HG02885 (cell line): Measurements from ENCODE around the gene CDC42SE2.
A peak's percentile ranks its signal among the peaks of the same experiment; 100 is the strongest.
"Not testable (repeated sequence)": the region's sequence is repeated elsewhere in the genome, so short reads cannot be mapped to it uniquely, and the experiment has no call there.

Experiments used
- ATAC-seq: cut with Tn5 transposase; IDR thresholded peaks from one replicate; pipeline ENCODE4 v1.9.1; 2021; ENCODE audit warnings: mild to moderate bottlenecking; ENCODE audit not compliant: unreplicated experiment, poor library complexity

The CDC42SE2 gene

DNA sequence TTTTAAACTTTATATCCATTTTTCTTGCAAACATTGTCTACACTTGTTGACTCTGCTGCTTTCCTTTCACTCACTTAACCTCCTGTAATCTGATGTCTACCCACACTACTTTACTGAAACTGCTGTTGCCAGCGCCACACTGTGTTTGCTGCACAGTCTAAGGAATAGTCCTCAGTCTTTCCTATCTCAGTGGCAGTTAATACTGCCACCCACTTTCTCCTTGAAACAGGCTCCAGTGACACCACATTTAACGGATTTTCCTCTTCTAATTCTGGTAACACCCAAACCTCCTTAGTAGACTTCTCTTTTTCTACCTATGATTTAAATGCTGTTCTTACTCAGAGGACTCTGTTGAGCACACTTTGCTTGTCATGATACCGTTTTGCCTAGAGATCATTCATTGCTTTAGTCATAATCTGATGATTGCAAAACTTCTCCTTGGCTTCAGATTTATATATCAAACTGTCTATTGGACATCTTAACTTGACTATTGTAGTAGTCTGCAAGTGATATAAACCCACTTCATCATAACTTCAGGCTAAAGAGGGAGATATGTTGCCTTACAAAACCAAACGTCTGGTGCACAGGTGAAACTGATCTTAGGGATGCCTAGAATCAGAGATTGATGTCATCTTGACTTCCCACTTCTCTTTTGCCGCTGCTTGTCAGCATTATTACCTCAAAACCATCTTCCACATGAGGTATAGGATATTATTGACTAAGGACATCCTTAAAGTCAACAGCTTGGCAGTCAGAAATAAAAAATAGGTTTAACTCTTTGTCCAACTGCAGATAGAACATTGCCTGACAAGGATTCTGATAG, 94.1 kb downstream of the CDC42SE2 start:
- ATAC-seq, result peak; percentile 63

DNA sequence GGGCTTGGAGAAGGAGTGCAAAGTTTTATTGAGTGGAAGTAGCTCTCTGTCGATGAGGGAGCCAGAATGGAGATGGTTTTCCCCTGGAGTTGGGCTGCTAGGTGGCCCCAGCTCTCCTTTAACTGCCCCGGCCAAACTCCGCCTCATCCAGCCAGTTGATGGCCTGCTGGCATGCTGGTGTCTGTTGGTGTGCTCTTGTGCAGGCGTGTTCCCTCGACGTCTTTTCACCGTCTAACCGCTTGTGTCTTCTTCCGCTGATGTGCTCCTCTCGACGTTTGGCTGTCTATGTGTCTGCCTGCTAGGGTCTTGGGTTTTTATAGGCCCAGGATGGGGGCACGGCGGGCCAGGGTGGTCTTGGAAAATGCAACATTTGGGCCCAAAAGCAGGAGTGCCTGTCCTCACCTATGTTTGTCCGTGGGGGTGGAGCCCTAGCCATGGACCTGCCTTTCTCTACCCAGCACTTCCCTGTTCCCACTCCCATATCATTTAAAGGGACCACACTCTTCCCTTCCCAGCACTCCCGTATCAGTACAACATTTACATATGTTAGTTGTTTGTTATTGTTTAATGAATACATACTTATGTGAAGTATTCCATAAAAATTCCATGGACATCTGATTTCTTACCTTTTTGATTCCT, 97.9 kb downstream of the CDC42SE2 start:
- ATAC-seq, result no peak

DNA sequence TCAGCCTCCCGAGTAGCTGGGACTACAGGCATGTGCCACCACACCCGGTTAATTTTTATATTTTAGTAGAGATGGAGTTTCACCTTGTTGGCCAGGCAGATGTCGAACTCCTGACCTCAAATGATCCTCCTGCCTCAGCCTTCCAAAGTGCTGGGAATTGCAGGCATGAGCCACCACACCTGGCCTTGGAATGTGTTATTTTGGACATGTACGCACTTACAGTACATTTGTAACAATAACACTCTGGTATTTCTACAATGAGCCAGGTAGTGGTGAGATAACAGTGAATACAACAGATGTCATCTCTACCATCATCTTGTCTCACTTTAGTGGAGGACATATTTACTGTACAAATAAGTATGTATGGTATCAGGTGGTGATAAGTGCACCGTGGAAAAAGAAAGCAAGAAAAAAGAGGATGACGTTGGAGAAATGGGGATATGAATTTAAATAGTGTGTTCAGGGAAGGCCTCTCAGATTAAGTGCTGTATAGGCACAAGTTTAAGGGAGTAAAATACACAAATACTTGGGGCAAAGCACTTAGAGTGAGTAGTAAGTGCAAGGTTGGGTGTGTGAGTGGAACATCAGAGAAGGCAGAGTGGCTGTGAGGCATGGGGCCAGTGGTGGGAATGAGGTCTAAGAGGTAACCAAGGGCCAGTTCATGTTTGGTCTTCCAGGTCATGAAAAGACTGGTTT, 100.1 kb downstream of the CDC42SE2 start:
- no peak for ATAC-seq

DNA sequence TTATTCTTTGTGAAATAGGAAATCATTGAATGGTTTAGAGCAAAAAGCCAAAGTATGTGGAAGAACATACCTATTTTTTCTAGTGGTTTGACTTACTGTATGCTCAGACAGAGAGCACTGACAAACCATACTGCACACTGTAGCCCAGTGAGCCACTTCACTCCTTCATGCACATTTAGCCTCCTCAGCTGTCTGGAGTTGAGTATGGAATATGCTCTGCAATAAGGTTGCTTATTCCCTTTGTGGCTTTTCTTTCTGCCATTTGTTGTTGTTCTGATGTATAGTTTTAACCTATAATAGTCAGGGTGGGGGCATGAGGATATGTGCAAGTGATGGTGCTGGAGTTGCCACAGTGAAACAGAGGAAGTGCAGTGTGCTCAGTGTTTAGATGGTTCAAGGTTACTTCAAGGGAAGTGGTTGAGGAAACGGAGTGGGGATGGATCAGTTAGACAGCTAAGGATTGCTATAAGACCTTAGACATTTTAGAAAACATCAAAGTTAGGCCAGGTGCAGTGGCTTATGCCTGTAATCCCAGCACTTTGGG, 100.7 kb downstream of the CDC42SE2 start:
- no peak for ATAC-seq

DNA sequence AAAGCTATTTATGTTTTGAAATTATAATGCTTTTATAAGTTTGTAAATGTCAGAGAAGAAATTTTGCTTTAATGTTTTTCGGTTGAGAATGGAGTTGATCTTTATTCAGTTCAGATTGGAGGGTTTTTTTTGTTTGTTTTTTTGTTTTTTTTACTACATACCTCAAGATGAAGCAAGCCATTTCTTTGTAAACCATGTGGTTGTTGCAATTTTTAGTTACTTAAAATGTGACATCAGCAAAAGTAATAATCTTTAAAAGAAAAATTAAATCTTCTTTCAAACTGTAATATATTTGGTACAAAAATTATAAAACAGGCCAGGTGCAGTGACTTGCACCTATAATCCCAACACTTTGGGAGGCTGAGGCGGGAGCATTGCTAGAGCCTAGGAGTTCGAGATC, 102.6 kb downstream of the CDC42SE2 start:
- ATAC-seq, result no peak

DNA sequence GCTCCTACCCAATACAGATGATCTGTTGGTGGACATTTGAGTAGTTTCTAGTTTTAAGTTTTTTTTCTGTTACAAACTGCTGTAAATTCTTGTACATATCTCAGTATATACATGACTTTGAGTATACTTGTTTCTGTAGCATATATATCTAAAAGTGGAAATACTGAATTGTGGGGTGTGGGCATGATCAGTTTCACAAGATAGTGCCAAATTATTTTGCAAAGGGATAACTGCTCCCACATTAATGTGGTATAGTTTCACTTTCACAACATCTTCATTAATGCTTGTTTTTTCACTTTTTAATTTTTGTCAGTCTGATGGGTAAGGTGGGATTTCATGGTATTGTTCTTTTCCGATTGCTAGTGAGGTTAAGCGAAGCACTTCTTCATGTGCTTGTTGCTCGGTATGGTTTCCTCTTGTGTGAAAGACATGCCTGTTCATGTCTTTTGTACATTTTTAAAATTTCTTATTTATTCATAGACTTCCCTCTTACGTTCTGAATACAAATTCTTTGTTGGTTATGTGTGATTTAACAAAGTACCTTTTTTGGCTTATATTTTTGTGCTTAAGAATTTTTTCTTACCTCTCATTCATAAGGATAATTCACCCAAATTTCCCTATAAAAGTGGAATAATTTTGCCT, 103.5 kb downstream of the CDC42SE2 start:
- ATAC-seq, result no peak

DNA sequence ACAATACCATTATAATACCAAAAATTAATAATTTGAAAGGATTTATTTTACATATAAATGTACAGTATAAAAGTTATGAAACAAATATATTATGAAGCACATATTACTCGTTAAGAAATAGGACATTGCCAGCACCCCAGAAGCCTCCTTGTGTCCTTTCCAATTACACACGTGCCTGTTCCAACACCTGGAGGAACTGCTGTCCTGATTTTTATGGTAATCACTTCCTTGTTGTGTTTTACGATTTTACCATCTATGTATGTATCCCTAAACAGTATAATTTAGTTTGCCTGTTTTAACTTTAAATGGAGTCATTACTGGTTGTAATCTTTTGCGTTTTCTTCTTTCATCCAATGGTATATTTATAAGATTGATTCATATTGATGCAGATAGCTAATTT, 105.0 kb downstream of the CDC42SE2 start:
- no peak for ATAC-seq

DNA sequence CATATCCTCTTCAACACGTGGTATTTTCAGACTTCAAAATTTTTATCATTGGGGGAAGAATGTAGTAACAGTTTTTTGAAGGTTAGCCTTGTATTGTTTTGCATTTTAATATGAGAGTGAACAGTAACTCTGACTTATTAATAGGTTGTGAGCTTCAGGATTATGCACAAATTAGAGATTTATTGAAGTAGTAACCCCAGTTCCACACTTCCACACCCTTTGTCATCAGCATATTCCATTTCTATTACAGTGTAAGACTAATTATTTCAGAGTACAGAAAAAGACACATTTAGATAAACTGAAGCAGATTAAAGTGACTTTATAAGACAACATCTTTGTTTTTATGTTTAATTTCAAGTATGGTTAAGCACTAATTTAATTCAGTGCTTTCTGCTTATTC, 105.7 kb downstream of the CDC42SE2 start:
- ATAC-seq, result no peak

DNA sequence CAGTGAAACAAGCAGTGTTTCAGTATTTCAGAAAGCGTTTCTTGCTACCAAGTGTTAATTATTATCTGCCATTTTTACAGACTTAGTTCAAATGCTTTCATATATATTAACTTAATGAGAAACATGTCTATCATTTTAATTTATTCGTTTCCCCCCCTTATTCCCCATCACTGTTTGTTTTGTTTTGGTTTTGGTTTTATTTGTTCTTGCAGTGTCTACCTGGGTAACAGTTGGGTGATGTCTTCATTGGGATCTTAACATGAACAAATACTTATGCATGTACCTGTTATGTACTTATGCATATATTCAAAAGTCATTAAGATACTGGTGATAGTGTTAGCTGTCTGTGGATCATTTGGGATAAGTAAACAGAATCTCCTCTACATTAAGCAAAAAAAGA, 108.0 kb downstream of the CDC42SE2 start:
- no peak for ATAC-seq

DNA sequence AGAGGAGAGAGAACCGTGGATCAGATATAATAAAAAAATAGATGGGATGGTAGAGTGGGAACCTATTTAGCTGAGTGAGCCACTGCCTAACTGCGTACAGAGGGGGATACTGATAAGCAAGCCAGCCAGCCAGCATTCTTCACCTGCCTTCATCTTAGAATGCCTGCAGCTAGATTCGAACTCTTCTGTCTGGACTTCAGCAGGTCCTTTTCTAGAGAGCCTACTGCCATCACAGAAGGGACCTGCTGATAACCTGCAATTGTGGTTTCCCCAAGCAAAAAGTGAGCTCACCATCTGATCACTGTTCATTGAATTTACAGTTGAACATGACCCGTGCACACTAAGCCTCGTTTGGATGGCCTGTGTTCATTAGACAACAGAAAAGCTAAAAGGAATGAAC, 109.4 kb downstream of the CDC42SE2 start:
- ATAC-seq, result no peak

DNA sequence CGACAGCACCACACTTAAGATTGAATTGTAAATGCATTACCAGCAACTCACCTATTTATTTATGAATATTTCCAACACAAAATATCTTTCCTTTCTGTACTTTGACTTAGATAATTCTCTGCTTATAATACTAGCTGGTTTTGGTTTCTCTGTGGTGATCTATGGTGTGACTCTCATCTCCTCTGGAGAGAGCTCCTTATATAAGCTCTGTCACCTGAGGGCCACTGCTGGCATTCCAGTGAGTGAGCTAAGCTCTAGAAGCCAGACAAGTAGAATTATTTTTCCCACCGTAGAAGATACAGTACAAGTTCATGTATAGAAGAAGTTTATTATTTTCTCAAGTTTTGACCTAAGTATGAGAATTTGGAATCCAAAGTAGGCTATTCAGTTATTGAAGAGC, 111.5 kb downstream of the CDC42SE2 start:
- peak; percentile 41 for ATAC-seq

DNA sequence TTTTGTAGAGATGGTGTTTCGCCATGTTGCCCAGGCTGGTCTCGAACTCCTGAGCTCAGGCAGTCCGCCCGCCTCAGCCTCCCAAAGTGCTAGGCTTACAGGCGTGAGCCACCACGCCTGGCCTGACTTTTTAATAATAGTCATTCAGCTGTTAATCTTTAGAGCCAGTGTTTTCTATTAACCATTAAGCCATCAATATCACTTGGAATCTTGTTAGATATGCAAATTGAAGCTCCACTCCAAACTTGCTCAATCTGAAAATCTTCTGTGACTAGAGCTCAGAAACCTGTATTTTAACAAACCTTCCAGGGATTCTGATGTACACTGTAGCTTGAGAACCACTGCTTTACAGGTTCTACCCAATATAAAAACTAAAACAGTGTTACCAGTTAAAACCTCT, 113.5 kb downstream of the CDC42SE2 start:
- ATAC-seq, result no peak

DNA sequence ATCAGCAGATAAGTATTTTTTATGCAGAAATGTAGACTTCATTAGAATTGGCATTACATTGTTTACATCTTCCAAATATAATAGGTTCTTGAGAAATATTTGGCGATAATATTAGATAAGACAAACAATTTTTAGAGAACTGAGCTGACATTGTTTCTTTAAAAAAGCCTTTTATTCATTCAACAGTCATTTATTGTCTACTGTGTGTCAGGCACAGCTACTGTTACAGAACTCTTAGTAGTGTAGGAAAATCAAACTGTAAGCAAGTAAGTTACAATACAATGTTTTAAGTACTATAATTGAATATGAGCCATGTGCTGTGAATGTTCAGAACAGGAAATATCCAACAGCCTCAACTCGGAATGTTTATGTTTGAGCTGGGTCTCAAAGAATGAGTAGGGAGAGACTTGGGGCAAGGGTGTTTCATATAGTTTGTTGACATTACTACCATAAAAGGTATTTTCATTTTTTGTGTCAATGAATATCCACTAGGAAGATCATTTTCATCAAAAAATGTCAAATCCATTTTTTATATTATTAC, 114.0 kb downstream of the CDC42SE2 start:
- no peak for ATAC-seq

DNA sequence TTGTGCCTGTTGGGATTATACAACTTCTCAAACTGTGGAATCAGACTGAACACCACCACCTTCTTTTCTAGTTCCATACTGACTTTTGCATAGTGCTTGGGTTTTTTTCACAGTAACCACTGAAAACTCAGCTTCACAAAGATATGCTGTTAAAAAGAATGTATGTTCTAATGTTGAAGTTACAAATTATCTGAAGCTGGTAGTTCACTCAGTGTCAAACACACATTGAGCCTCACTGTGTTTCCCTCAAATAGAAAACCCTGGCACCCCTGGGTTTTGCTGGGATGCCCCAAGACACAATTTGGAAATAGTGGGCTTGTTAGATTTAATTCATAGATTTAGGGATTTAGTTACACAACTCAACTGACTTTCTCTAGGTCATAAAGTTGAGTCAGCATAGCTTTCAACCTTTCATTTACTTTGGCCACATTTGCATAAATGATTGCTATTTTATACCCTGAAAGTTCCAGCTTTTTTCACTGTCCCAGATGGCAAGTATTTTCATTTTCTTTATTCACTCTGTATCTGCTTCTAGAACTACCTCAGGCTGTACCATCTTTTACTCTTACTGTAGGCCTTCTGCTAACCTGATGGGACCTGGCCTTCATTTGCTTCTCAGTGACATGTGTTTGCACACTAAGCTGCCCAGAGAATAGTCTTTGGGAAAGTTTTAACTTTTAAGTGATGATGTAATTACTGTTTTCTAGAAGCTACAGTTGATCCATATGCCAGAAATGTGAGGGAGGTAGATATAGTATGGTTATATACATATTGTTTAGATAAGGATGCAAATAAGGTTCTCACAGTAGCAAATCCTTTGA, 115.1 kb downstream of the CDC42SE2 start:
- ATAC-seq, result peak; percentile 12

DNA sequence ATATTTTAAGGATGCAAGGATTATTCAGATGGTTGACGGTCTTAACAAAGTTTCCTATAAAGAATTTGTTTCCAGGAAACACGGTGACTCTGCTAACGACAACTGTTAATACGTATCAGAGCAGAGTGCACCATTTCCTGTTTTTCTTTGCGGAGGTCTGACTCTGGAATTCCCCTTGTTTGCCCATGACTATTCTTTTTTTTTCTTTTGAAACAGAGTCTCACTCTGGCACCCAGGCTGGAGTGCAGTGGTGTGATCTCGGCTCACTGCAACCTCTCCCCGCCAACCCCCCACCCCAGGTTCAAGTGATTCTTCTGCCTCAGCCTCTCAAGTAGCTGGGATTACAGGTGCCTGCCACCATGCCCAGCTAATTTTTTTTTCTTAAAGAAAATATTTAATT, 115.9 kb downstream of the CDC42SE2 start:
- peak; percentile 35 for ATAC-seq

DNA sequence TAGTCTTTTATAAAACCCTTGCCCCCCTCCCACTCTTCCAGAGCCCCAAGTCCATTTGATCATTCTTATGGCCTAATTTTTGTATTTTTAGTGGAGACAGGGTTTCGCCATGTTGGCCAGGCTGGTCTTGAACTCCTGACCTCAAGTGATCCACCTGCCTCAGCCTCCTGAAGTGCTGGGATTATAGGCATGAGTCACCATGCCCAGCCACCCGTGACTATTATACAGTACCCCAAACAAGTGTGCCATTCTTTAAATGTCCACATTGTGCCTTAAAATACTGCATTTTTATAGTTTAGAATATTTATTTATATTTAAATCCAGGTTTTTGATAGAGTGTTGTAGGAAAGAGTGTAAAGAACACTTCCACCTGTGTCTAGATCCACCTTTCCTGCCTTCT, 116.4 kb downstream of the CDC42SE2 start:
- not testable (repeated sequence) for ATAC-seq

DNA sequence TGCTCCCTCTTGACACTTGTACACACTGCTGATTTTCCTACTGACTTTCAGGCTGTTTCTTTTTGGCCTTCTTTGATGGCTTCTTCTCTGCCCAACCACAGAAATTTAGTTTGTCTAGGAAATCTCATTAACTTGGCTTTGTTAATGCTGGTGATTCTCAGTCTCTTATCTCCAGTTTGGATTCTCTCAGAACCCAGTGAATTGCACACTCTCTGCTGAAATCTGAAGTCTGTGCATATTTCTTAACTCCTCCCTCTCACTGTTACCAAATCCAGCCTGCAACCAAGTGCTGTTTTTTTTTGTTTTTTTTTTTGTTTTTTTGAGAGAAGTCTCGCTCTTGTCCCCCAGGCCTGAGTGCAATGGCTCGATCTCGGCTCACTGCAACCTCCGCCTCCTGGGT, 117.2 kb downstream of the CDC42SE2 start:
- ATAC-seq, result no peak

DNA sequence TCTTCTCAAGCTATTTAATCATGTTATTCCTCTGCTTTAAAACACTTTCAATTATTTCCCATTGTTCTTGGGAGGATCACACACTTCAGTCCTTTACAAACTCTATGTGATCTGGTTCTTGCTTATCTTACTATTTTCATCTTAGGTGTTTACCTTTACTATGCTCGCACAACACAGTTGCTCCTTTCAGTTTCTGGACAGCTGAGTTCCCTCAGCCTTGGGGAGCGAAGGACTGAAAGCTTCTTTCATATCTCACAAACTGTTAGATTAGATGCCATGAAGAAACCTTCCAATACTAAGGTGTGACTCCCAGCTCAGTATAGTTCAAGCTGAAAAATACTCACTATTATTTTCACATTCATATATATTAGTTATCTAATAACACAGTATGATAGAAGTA, 117.9 kb downstream of the CDC42SE2 start:
- ATAC-seq, result peak; percentile 58
